ENCODE data around the gene SOST.

The SOST gene

GRCh38 chr17:43741636-43742035 lies 17.0 kb downstream of the SOST start:
- DNase-seq (ENCODE audit: low read depth in 2 of 2) = no peak

GRCh38 chr17:43740541-43740940 lies 18.1 kb downstream of the SOST start:
- DNase-seq (ENCODE audit: low read depth in 2 of 2) = no peak

GRCh38 chr17:43737722-43738121 lies 20.9 kb downstream of the SOST start:
- no peak for DNase-seq (ENCODE audit: low read depth in 2 of 2)

GRCh38 chr17:43736389-43736788 lies 22.2 kb downstream of the SOST start:
- DNase-seq (ENCODE audit: low read depth in 2 of 2) = no peak

GRCh38 chr17:43734376-43734775 lies 24.2 kb downstream of the SOST start:
- DNase-seq (ENCODE audit: low read depth in 2 of 2) = no peak

- no peak for DNase-seq (ENCODE audit: low read depth in 2 of 2)
Observed at GRCh38 chr17:43733956-43734355, 24.6 kb downstream of the SOST start.

- no peak for DNase-seq (ENCODE audit: low read depth in 2 of 2)
Observed at GRCh38 chr17:43732958-43733357, 25.6 kb downstream of the SOST start.

GRCh38 chr17:43728081-43728480 lies 30.5 kb downstream of the SOST start:
- no peak for DNase-seq (ENCODE audit: low read depth in 2 of 2)

GRCh38 chr17:43723697-43724359 lies 34.8 kb downstream of the SOST start:
- no peak for DNase-seq (ENCODE audit: low read depth in 2 of 2)

GRCh38 chr17:43722870-43723665 lies 35.5 kb downstream of the SOST start:
- no peak for DNase-seq (ENCODE audit: low read depth in 2 of 2)

- DNase-seq (ENCODE audit: low read depth in 2 of 2) = no peak
Observed at GRCh38 chr17:43722269-43722619, 36.3 kb downstream of the SOST start.

- no peak for DNase-seq (ENCODE audit: low read depth in 2 of 2)
Observed at GRCh38 chr17:43721537-43722268, 36.9 kb downstream of the SOST start.

- DNase-seq (ENCODE audit: low read depth in 2 of 2) = peak; percentile 44 to 45
Observed at GRCh38 chr17:43720311-43721060, 38.1 kb downstream of the SOST start.

GRCh38 chr17:43719578-43719977 lies 39.0 kb downstream of the SOST start:
- DNase-seq (ENCODE audit: low read depth in 2 of 2) = no peak

GRCh38 chr17:43718544-43718943 lies 40.0 kb downstream of the SOST start:
- no peak for DNase-seq (ENCODE audit: low read depth in 2 of 2)

- no peak for DNase-seq (ENCODE audit: low read depth in 2 of 2)
Observed at GRCh38 chr17:43717913-43718312, 40.7 kb downstream of the SOST start.

GRCh38 chr17:43714465-43715149 lies 44.0 kb downstream of the SOST start:
- no peak for DNase-seq (ENCODE audit: low read depth in 2 of 2)

GRCh38 chr17:43713494-43714162 lies 45.0 kb downstream of the SOST start:
- DNase-seq (ENCODE audit: low read depth in 2 of 2) = no peak

GRCh38 chr17:43712397-43712796 lies 46.2 kb downstream of the SOST start:
- no peak for DNase-seq (ENCODE audit: low read depth in 2 of 2)

GRCh38 chr17:43710101-43710500 lies 48.5 kb downstream of the SOST start:
- no peak for DNase-seq (ENCODE audit: low read depth in 2 of 2)

- no peak for DNase-seq (ENCODE audit: low read depth in 2 of 2)
Observed at GRCh38 chr17:43709210-43709609, 49.4 kb downstream of the SOST start.
